MV-4-11 (cell line): ENCODE measurements around the gene WDR91.

Experiments used
- DNase-seq: peaks from one replicate; lab custom pipeline; 2025; lab: John Stamatoyannopoulos, UW

Gene WDR91

DNA sequence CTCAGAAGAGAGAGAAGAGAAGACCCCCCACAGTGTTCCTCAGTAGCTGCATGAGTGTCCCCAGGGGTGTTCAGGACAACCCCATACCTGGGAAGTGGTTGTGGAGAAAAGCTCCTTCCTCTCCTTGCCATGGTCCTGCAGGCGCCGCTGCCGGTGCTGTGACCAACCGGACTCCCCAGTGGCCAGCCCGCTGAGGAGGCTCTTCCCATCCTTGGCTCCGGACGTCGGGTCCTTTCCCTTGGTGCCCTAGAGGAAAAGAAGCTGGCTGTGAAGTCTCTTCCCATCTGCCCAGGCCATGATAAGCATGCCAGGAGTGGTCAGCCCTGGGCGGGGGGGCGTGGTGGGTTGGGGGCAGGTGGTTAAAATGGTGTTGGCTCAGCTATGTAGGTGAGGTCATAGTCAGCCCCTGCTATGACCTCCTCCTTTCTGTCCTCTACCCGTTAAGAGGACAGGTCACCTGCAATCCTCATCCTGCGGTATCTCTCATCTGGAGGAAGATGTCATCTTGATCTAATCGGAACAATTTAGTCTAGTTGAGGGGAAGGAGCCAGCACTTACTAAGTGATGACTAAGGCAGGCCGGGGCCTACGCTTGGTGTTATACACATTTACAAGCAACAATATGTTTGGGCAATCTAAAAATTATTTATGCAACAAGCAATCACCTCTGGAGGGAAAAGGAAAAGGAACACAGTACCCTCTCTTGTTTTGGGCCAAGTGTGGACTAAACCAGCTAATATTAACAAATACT lies 13.2 kb downstream of the WDR91 start:
- no peak for DNase-seq

- DNase-seq, result no peak
These were observed 14.0 kb downstream of the WDR91 start for GRCh38 chr7:135197343-135197742.

DNA sequence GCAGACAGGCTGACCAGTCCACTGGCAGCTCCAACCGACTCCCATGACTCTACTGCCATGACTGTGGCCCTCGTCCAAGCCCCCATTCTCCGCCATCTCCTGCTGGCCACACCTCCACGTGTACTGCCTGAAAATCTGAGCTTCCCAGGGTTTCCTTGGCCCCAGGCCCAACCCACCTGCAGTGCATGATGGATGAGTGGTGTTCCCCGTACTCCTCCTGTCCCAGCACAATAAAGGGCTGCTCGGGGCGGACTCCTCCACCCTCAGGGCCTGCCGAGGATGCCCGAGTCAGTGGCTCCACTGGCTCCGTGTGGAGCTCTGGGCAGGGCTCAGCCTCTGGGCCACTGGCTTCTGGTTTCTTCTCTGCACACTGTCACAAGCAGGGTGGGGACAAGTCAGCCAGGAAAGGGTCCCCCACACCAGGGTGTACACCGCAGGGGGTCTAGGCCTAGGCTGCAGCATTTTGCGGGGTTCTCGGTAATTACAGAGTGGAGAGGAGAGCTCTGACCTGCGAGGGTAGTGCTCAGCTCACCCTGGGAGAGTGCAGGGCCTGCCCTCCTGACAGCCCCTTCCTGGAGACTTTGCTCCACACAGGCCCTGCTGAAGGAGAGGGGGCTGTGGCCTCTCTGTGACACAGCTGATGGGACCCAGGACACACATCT lies 15.2 kb downstream of the WDR91 start:
- no peak for DNase-seq

DNA sequence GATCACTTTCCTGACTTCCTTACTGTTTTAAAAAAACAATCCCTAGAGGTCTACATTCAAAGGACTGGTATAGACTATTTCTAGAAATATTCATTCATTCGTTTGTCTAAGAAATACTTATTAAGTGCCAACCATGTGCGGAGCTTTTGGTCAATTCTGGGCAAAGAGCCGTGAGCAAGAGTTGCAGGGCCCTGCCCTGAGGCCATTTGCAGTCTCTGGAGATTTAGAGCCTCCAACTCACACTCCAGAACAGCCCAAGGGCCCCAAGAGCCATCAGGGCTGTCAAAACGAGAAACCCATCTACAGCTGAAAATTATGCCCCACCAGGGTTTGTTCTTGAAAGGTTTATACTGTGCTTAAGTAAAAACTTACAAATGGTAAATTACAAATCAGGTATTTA lies 16.2 kb downstream of the WDR91 start:
- no peak for DNase-seq

GRCh38 chr7:135194494-135195095 lies 16.7 kb downstream of the WDR91 start:
- no peak for DNase-seq

DNA sequence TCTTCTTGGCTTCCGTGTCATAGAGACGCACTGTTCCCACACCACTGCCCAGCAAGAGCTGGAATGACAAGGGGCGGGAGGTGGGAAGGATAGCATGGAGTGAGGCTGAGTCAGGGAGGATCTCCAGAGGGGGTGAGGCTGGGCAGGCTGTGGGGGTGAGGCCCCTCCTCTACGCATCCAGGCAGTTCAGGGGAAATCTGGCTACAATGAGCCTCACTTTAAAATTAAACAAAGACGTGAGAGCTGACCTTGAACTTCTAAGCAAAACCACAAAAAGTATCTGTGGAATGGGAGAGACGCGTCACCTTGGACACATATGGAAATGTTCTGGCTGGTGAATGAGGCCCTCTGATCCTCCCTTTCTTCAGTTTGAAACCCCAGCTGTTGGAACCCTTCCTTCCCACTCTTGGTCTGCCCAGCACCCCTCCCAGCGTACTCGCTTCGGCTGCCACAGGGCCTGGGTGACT lies 17.7 kb downstream of the WDR91 start:
- DNase-seq, result no peak

DNA sequence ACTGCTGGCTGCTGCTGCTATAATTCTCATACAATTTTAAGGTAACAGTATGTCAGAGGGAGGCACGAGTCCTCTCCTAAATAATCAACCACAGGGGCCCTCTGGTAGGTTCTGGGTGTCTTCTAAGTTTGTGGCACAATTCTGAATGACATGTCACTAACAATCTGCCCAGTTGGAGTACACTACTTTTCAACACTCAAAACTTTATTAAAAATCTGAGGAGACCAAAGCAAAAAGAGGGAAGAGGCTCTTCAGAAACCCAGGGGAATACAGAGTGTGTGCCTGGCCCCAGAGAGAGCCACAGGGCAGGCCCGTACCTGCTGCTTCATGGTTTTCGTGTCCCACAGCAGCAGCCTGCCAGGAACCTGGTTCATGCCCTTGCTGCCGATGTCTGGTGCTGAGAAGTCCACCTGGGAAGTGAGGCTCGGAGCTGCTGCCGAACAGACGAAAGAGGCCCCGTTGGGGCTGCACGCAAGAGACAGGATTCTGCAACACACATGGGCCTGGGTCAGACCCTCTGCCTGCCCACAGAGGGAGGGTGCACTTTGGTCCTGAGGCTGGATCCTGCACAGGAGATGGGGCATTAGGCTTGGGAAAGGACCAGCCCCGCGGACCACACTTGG lies 18.3 kb downstream of the WDR91 start:
- no peak for DNase-seq

- peak; percentile 38 for DNase-seq
These were observed 20.6 kb downstream of the WDR91 start for GRCh38 chr7:135190703-135191102.

DNA sequence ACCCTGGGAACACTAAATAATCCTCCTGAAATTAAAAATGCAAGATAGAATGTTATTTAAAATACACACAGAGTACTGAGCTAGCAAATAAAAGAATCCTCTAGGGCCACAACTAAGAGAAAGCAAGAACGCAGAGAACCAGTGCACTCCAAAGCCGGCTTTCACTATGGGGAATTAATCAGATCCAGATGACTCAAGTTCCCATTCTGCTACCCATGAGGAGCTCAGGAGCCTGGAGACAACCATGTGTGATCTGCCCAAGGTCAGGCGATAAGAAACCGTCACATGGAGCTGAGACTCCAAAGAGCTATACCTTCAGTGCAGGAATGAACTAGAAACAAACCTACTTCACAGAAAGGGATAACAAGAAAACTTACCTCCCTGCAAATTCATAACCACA lies 21.4 kb downstream of the WDR91 start:
- no peak for DNase-seq

DNA sequence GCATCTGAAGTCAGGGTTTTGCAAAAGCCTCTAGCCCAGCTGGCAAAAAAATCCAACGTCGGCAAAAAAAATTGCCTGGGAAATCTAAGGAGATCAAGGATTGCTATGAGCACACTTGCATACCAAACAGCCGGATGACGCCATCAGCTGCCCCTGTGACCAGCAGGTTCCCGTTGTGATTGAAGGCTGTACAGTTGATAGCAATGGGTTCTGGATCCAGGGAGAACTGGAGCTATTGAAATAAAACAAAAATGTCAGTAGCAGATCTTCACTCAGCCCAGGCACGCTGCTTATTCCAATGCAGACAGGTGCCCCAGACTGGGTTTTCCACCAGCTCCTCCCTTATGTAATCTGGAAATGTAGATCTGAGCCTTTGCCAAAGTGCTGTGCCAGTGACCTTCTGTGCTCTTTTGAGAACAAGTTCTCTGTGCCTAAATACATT lies 22.1 kb downstream of the WDR91 start:
- no peak for DNase-seq

DNA sequence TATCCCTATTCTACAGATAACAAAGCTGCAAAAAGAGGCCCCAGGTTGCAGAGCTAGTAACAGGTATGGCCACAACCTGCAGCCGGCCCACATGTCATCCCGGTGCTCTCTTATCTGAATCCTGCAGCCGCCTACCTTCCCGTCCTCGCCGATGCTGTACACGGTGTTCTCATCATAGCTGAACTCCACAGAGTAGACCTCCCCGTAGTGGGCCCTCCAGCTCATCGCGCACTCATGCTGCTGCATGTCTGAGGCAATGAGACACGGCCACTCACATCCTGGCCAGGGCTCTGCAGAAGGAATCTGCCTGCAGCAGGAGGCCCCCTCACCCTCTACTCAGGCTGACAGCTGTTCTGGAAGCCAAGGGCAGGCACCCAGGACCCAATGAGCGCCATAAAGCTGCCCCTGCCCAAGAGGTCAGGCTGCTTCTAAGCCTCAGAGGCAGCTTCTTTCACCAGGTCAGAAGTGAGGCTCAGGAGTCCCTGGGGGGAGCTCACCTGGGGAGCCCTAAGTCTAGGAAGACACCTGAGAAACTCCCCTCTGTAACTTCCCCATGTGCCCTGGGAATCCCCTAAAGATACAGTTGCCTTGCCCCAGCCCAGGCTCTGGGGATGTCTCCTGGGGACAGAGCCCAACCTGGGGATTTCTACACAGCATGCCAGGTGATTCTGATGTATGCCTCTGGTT lies 22.9 kb downstream of the WDR91 start:
- DNase-seq, result no peak

DNA sequence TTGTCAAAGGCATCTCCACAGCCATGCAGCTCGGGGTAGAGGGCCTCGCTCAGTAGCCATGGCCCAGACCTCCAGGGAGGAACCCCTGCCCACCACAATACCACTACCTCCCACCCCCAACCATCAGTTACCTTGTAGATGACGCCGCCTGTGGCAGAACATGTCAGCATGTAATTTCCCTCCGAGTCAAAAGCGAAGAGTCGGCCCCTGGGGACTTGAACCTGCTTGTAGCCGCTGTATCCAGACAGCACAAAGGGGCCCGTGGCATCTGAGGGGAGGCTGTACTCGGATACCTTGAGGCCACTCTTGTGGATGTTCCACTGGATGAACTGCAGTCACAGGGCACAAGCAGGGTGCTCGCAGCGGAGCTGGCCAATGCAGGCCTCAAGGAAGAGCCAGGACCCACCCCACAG lies 24.5 kb downstream of the WDR91 start:
- no peak for DNase-seq

DNA sequence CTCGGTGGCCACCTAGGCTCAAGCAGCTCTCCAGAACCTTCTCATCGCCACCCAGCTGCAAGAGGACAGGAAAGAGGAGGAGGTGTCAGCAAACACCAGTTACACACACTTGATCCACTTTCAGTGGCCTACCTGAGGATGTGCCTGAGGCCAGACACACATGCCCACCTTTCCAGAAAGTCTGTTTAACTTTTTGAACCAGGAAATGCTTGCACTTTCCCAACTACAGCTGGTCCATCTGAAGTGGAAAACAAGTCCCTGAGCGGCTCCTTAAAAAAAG lies 25.1 kb downstream of the WDR91 start:
- DNase-seq, result no peak

GRCh38 chr7:135185471-135186260 lies 25.7 kb downstream of the WDR91 start:
- DNase-seq, result no peak

GRCh38 chr7:135184254-135184841 lies 27.0 kb downstream of the WDR91 start:
- no peak for DNase-seq

DNA sequence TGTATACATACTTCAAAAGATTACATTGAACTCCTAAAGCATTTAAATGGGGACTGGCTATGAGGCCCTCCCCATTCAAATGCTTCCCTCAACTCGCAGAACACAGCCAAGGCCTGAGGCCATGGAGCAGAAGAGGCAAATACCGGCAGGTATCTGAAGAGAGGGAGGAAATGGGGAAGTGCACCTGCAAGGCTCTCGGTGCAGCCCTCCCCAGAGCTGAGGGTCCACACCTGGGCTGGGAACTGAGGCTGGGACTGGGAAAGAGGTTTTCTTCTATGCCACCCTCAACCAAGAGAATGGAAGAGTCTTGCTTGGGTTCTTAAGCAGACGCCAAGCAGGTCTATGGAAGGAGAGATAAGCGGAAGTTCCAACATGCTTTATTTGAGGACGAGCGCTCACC lies 27.8 kb downstream of the WDR91 start:
- no peak for DNase-seq

- no peak for DNase-seq
These were observed 29.2 kb downstream of the WDR91 start for GRCh38 chr7:135181929-135182678.

GRCh38 chr7:135181261-135181928 lies 29.9 kb downstream of the WDR91 start:
- DNase-seq, result no peak

GRCh38 chr7:135180122-135180521 lies 31.2 kb downstream of the WDR91 start:
- peak; percentile 25 for DNase-seq
